Fibroblast of lung (primary cell): ENCODE measurements around the gene DHRS7.

ENCODE experiments used
- EZH2 ChIP-seq: IDR thresholded peaks from 2 replicates; pipeline ENCODE4 v1.5.1; 2012; ENCODE audit warnings: low read length, control low read depth, mild to moderate bottlenecking; ENCODE audit errors: missing control alignments
- TF ChIP-seq, protein P1 (sequence below), 2 donors: IDR thresholded peaks in 1 of 2; conservative IDR thresholded peaks in 1 of 2; 1 replicate in 1 of 2; 2 replicates in 1 of 2; pipeline ENCODE4 v1.5.1; 2011 to 2012; ENCODE audit warnings: low read length in 2 of 2, control low read depth in 1 of 2, inconsistent platforms in 1 of 2, low read depth in 1 of 2, mild to moderate bottlenecking in 1 of 2

- TF ChIP-seq, protein P1, sequence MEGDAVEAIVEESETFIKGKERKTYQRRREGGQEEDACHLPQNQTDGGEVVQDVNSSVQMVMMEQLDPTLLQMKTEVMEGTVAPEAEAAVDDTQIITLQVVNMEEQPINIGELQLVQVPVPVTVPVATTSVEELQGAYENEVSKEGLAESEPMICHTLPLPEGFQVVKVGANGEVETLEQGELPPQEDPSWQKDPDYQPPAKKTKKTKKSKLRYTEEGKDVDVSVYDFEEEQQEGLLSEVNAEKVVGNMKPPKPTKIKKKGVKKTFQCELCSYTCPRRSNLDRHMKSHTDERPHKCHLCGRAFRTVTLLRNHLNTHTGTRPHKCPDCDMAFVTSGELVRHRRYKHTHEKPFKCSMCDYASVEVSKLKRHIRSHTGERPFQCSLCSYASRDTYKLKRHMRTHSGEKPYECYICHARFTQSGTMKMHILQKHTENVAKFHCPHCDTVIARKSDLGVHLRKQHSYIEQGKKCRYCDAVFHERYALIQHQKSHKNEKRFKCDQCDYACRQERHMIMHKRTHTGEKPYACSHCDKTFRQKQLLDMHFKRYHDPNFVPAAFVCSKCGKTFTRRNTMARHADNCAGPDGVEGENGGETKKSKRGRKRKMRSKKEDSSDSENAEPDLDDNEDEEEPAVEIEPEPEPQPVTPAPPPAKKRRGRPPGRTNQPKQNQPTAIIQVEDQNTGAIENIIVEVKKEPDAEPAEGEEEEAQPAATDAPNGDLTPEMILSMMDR (conservative IDR thresholded peaks at IDR 0.05 in 1 of 2, IDR thresholded peaks at IDR 0.05 in 1 of 2; ENCODE audit: low read depth in 1 of 2, low read length in 2 of 2) = no peak
- no peak for TF ChIP-seq EZH2
Observed at GRCh38 chr14:60204843-60205774, 39.9 kb upstream of the DHRS7 start.
